ENCODE results near the gene CHST11.

DNA sequence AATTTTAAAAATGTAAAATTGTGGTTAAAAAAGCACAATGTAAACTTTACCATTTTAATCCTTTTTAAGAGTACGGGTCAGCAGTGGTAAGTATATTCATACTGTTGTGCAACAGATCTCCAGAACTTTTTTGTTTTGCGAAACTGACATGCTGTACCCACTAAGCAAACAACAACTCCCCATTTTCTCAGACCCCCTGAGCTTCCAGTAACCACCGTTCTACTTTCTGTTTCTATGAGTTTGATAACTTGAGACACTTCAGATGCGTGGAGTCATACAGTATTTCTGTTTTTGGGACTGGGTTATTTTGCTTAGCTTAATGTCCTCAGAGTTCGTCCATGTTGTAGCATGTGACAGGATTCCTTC, 38.0 kb downstream of the CHST11 start:
- no peak for TF ChIP-seq RCOR1 (IDR thresholded peaks at IDR 0.05; ENCODE audit: insufficient replicate concordance, low read length)
- no peak for TF ChIP-seq POLR2A (IDR thresholded peaks at IDR 0.05; ENCODE audit: low read depth, low read length)
- no peak for TF ChIP-seq CTCF (conservative IDR thresholded peaks at IDR 0.05; ENCODE audit: low read depth, low read length)
- TF ChIP-seq SMC3 (IDR thresholded peaks at IDR 0.05; ENCODE audit: low read depth, low read length), result no peak
- no peak for TF ChIP-seq MXI1 (IDR thresholded peaks at IDR 0.05; ENCODE audit: borderline replicate concordance, low read depth, low read length)
- TF ChIP-seq CEBPB (IDR thresholded peaks at IDR 0.05; ENCODE audit: low read depth, low read length), result peak; percentile 47
- TF ChIP-seq MAFK (IDR thresholded peaks at IDR 0.05; ENCODE audit: low read depth, low read length), result no peak
- no peak for TF ChIP-seq FOS (IDR thresholded peaks at IDR 0.05; ENCODE audit: low read depth, low read length)
- TF ChIP-seq RAD21 (IDR thresholded peaks at IDR 0.05; ENCODE audit: low read length), result no peak
- TF ChIP-seq CHD1 (IDR thresholded peaks at IDR 0.05; ENCODE audit: low read depth, low read length), result no peak
